ENCODE data around the gene RGS6. TPM values are rescaled to one million over a fixed set of nuclear protein-coding genes. Genes with fewer than 3 reads are reported as not detected.

Gene RGS6
- total RNA-seq, 4 donors from 2014 or later: 0.50 to 6.5 (median 4.7) TPM

- H3K36me3 ChIP-seq: no peaks in the 10 kb centered on the region
- whole genome bisulfite sequencing, 2 donors (ENCODE audit: low coverage in 1 of 2): 86 to 89% methylated on average over 5 of the region's 5 CpGs
- no peak overlapping the region for H3K4me3 ChIP-seq
- peaks cover 0 to 5% (median 0%) of the 10 kb centered on the region in 3 donors for H3K9me3 ChIP-seq
- no peaks in the 10 kb centered on the region for H3K4me1 ChIP-seq
- no peak for TF ChIP-seq CTCF (IDR thresholded peaks at IDR 0.05)
- TF ChIP-seq POLR2A (IDR thresholded peaks at IDR 0.05): no peak
- no peak for TF ChIP-seq POLR2AphosphoS5 (IDR thresholded peaks at IDR 0.05)
- TF ChIP-seq EP300 (IDR thresholded peaks at IDR 0.05): no peak
- no peak for ATAC-seq
- H3K27me3 ChIP-seq: no peaks in the 10 kb centered on the region
- no peak overlapping the region for H3K27ac ChIP-seq
Measured at GRCh38 chr14:71947947-71948500, 15.8 kb downstream of the RGS6 start.

- H3K4me1 ChIP-seq: no peaks in the 10 kb centered on the region
- WGBS, 2 donors (ENCODE audit: low coverage in 1 of 2): 81 to 88% methylated on average over 4 to 6 of the region's 6 CpGs
- peaks cover 0 to 5% (median 0%) of the 10 kb centered on the region in 3 donors for H3K9me3 ChIP-seq
- no peak for ATAC-seq
- H3K4me3 ChIP-seq: no peak overlapping the region
- no peaks in the 10 kb centered on the region for H3K27me3 ChIP-seq
- H3K27ac ChIP-seq: no peak overlapping the region
- no peak for TF ChIP-seq EP300 (IDR thresholded peaks at IDR 0.05)
- TF ChIP-seq CTCF (IDR thresholded peaks at IDR 0.05): no peak
- TF ChIP-seq POLR2A (IDR thresholded peaks at IDR 0.05): no peak
- no peak for TF ChIP-seq POLR2AphosphoS5 (IDR thresholded peaks at IDR 0.05)
- no peaks in the 10 kb centered on the region for H3K36me3 ChIP-seq
Measured at GRCh38 chr14:71952381-71953363, 20.4 kb downstream of the RGS6 start.

GRCh38 chr14:71956920-71957563, 24.8 kb downstream of the RGS6 start:
- Histone ChIP-seq H3K27ac (no peak overlapping the region), H3K36me3 (no peaks in the 10 kb centered on the region), H3K27me3 (no peaks in the 10 kb centered on the region), H3K9me3 (no peaks in the 10 kb centered on the region), H3K4me3 (no peak overlapping the region), H3K4me1 (no peaks in the 10 kb centered on the region)
- TF ChIP-seq EP300 (IDR thresholded peaks at IDR 0.05) (no peak), POLR2A (IDR thresholded peaks at IDR 0.05) (no peak), CTCF (IDR thresholded peaks at IDR 0.05) (no peak), POLR2AphosphoS5 (IDR thresholded peaks at IDR 0.05) (no peak)
- 52% methylated on average over 3 of the region's 3 CpGs for WGBS, 2 donors (ENCODE audit: low coverage in 1 of 2)
- no peak for ATAC-seq

- no peak for TF ChIP-seq CTCF (IDR thresholded peaks at IDR 0.05)
- Histone ChIP-seq H3K4me1 (no peaks in the 10 kb centered on the region), H3K36me3 (no peaks in the 10 kb centered on the region), H3K27ac (no peak overlapping the region), H3K9me3 (no peaks in the 10 kb centered on the region), H3K27me3 (no peaks in the 10 kb centered on the region), H3K4me3 (no peak overlapping the region)
- no peak for ATAC-seq
- whole genome bisulfite sequencing, 2 donors (ENCODE audit: low coverage in 1 of 2): 26 to 32% methylated on average over 5 of the region's 5 CpGs
Measured at GRCh38 chr14:71959055-71959454, 26.8 kb downstream of the RGS6 start.
